ENCODE measurements around the gene MB.

The MB gene

DNA sequence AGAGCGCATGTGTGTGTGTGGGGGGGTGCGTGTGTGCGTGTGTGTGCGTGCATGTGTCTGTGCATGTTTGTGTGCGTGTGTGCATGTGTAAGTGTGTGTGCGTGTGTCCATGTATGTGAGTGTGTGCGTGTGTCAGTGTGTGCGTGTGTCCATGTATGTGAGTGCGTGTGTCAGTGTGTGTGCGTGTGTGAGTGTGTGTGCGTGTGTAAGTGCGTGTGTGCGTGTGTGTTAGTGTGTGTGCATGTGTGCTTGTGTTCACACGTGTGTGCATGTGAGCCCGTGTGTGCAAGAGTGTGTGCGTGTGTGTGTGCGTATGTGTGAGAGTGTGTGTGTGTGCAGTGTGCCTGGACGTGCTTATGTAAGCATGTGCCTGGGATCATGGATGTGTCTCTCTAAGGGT is 16.4 kb upstream of the MB start (continued):
- TF ChIP-seq ZEB2 (tag by site-specific recombination; IDR thresholded peaks at IDR 0.05) = no peak
- TF ChIP-seq TCF7L2 (IDR thresholded peaks at IDR 0.05; ENCODE audit: borderline replicate concordance, low read depth, low read length) = no peak
- TF ChIP-seq, protein P1, sequence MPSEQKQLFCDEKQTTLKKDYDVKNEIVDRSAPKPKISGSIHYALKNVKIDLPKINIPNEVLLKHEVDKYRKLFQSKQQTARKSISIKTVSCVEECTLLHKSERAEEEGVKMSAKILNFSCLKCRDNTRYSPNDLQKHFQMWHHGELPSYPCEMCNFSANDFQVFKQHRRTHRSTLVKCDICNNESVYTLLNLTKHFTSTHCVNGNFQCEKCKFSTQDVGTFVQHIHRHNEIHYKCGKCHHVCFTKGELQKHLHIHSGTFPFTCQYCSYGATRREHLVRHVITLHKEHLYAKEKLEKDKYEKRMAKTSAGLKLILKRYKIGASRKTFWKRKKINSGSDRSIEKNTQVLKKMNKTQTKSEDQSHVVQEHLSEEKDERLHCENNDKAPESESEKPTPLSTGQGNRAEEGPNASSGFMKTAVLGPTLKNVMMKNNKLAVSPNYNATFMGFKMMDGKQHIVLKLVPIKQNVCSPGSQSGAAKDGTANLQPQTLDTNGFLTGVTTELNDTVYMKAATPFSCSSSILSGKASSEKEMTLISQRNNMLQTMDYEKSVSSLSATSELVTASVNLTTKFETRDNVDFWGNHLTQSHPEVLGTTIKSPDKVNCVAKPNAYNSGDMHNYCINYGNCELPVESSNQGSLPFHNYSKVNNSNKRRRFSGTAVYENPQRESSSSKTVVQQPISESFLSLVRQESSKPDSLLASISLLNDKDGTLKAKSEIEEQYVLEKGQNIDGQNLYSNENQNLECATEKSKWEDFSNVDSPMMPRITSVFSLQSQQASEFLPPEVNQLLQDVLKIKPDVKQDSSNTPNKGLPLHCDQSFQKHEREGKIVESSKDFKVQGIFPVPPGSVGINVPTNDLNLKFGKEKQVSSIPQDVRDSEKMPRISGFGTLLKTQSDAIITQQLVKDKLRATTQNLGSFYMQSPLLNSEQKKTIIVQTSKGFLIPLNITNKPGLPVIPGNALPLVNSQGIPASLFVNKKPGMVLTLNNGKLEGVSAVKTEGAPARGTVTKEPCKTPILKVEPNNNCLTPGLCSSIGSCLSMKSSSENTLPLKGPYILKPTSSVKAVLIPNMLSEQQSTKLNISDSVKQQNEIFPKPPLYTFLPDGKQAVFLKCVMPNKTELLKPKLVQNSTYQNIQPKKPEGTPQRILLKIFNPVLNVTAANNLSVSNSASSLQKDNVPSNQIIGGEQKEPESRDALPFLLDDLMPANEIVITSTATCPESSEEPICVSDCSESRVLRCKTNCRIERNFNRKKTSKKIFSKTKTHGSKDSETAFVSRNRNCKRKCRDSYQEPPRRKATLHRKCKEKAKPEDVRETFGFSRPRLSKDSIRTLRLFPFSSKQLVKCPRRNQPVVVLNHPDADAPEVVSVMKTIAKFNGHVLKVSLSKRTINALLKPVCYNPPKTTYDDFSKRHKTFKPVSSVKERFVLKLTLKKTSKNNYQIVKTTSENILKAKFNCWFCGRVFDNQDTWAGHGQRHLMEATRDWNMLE (tag by site-specific recombination; conservative IDR thresholded peaks at IDR 0.05; ENCODE audit: low read depth) = no peak
- no peak for TF ChIP-seq ZFP69B (tag by site-specific recombination; IDR thresholded peaks at IDR 0.05)
- no peak for TF ChIP-seq ZNF140 (tag by site-specific recombination; IDR thresholded peaks at IDR 0.05)
- TF ChIP-seq PRDM1 (tag by site-specific recombination; IDR thresholded peaks at IDR 0.05) = no peak
- no peak for TF ChIP-seq ZFP37 (tag by site-specific recombination; IDR thresholded peaks at IDR 0.05)

DNA sequence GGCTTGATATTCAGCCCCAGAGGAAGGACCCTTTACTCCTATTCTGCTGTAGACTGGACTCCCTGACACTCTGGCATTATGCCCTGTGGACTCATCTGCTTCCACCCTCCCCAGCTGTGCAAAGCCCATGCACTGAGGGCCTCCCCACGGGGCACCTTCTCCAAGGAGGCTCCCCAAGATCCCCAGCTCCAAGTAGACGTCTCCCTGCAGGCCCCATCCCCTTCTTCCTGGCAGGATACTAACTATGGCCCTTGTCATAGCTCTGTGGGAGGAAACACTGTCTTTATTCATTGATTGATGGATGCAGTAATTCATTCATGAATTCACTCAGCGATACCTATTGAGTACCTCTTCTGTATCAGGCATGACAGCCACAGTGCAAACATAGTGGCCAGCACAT is 15.8 kb upstream of the MB start:
- H3K36me3 ChIP-seq (ENCODE audit: control insufficient read depth in 2 of 2, insufficient read depth in 1 of 2, low read length in 2 of 2) = no peaks in the 10 kb centered on the region
- ChIA-PET CTCF (interaction anchor here (0.8 to 1.9 kb wide), 4 partner anchors 23 to 433 kb away, joined by 3 to 5 read pairs (median 3); no protein-coding TSS in a partner anchor), POLR2A (no interaction called here)
- no peak overlapping the region for H3K4me3 ChIP-seq (ENCODE audit: low read depth, low read length)
- TF ChIP-seq ZIC2 (tag by site-specific recombination; IDR thresholded peaks at IDR 0.05) (peak; percentile 57; the same call in 1 of the 2 replicates), ZNF623 (tag by site-specific recombination; IDR thresholded peaks at IDR 0.05) (no peak)
- H3K9me3 ChIP-seq (ENCODE audit: control insufficient read depth, insufficient read depth, low read depth, low read length) = no peaks in the 10 kb centered on the region
- H3K27ac ChIP-seq (ENCODE audit: extremely low read depth, low read depth, low read length) = no peak overlapping the region
- H3K4me1 ChIP-seq (ENCODE audit: control insufficient read depth, insufficient read depth, low read length) = no peaks in the 10 kb centered on the region

DNA sequence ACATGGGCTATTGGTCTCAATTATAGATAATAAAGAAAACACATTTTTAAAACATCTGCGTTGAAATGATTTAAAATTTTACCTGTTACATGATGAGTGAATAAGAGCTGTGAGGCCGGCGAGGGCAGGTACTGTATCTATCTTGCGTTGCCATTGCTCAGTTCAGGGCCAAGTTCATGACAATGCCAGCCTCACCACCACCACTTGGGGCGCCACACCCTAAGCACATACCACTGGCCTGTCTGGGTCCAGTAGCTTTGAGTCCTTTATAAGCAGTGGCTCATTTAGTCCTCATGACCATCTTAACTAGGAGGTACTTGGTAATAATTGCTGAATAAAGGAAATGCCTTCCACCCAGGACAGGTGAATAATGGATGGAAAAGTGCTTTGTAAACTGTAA is 14.5 kb upstream of the MB start:
- H3K4me3 ChIP-seq (ENCODE audit: low read depth, low read length) = no peak overlapping the region
- TF ChIP-seq ZNF366 (tag by site-specific recombination; conservative IDR thresholded peaks at IDR 0.05) = no peak
- TF ChIP-seq ZNF140 (tag by site-specific recombination; IDR thresholded peaks at IDR 0.05) = no peak
- 0 out of 2 replicates have a peak, but pooled peaks have one; percentile 51 for TF ChIP-seq ZNF664 (tag by site-specific recombination; IDR thresholded peaks at IDR 0.05)
- TF ChIP-seq ZNF37A (tag by site-specific recombination; IDR thresholded peaks at IDR 0.05) = no peak
- TF ChIP-seq, protein P2, sequence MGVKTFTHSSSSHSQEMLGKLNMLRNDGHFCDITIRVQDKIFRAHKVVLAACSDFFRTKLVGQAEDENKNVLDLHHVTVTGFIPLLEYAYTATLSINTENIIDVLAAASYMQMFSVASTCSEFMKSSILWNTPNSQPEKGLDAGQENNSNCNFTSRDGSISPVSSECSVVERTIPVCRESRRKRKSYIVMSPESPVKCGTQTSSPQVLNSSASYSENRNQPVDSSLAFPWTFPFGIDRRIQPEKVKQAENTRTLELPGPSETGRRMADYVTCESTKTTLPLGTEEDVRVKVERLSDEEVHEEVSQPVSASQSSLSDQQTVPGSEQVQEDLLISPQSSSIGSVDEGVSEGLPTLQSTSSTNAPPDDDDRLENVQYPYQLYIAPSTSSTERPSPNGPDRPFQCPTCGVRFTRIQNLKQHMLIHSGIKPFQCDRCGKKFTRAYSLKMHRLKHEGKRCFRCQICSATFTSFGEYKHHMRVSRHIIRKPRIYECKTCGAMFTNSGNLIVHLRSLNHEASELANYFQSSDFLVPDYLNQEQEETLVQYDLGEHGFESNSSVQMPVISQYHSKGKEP (tag by site-specific recombination; IDR thresholded peaks at IDR 0.05) = no peak
- TF ChIP-seq INSM2 (tag by site-specific recombination; IDR thresholded peaks at IDR 0.05) = no peak
- TF ChIP-seq PRDM4 (tag by site-specific recombination; IDR thresholded peaks at IDR 0.05) = no peak
- no peak for TF ChIP-seq ELK4 (IDR thresholded peaks at IDR 0.05; ENCODE audit: borderline replicate concordance, low read depth, low read length)
- no peaks in the 10 kb centered on the region for H3K4me1 ChIP-seq (ENCODE audit: control insufficient read depth, insufficient read depth, low read length)
- no peaks in the 10 kb centered on the region for H3K9me3 ChIP-seq (ENCODE audit: control insufficient read depth, insufficient read depth, low read depth, low read length)
- POLR2A ChIA-PET = interaction anchor here (0.6 kb wide), 1 partner anchor 29 kb away, joined by 8 read pairs; no protein-coding TSS in a partner anchor
- no peak overlapping the region for H3K27ac ChIP-seq (ENCODE audit: extremely low read depth, low read depth, low read length)
- no peaks in the 10 kb centered on the region for H3K36me3 ChIP-seq (ENCODE audit: control insufficient read depth in 2 of 2, insufficient read depth in 1 of 2, low read length in 2 of 2)
- CTCF ChIA-PET = interaction anchor here (0.6 to 1.9 kb wide), 28 partner anchors 8 to 554 kb away, joined by 3 to 8 read pairs (median 4); no protein-coding TSS in a partner anchor

Data from HEK293 (cell line).